SH-SY5Y (cell line): ENCODE results near the gene IP6K3.

ENCODE experiments used
- GATA2 ChIP-seq: IDR thresholded peaks from 2 replicates; pipeline ENCODE4 v1.6.1; 2011; ENCODE audit warnings: mild to moderate bottlenecking, low read depth, low read length
- GATA3 ChIP-seq: IDR thresholded peaks from 2 replicates; pipeline ENCODE4 v1.6.1; 2011; ENCODE audit warnings: low read depth, mild to moderate bottlenecking, low read length, moderate library complexity

- TF ChIP-seq GATA2 (no peak), GATA3 (no peak)
Observed at GRCh38 chr6:33724102-33725023, 22.3 kb downstream of the IP6K3 start.
